ENCODE results near the gene ZSCAN26.

The ZSCAN26 gene

DNA sequence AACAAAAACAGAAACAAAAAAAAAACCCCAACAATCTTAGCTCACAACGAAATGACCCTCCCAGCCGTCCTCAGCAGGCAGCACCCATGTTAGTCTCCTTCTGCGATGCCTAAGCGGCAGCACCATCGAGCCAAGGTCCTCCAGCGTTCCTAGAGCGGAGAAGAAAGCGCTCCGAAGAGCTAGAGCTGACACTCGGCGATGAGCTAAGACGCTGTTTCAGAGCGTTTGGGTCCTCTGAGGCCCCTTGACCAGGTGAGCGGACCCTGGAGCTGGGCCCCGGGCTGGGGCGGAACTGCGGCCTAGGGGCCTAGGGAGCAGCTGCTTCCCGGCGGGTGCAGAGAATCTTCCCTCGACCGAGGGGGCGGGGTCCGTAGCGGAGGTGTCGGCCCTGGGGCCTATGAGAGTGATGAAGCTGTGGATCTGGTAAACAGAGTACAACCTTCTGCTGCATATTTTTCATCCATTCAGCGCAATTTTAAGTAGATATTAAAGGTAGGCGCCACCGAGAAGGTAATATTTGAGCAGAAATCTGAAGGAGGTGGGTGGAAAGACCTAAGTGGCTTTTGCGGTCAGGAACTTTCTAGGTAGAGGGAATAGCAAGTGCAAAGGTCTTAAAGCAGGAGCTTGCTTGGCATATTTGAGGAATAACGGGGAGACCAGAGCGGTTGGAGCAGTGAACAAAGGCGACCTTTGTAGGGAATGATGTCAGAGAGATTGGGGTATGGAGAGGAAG, at the start of gene ZSCAN26:
ZSCAN26 (plus strand) TSS at position 182 of the 733 bp plus-strand sequence. CDS start 4,777 bp downstream, outside the sequence.
- peak; percentile 46 for DNase-seq

DNA sequence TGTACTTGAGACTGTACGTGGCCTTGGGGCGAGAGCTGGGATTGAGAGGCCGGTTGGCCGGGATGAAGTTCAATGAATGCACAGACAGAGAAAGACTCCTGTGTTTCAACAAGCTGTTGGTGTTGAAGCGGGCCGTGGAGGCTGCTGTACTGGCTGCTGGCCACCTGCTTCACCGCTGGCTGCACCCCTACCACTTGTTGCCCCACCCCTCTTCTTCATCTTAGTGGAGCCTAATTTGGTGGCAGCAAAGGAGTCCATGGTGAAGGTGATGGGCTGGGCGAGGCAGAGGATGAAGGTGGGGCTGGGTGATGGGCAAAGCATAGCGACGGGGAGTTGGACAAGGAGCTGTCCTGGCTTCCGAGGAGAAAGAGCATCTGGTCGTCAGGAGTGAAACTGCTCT, 49.1 kb upstream of the ZSCAN26 start:
- DNase-seq = no peak

DNA sequence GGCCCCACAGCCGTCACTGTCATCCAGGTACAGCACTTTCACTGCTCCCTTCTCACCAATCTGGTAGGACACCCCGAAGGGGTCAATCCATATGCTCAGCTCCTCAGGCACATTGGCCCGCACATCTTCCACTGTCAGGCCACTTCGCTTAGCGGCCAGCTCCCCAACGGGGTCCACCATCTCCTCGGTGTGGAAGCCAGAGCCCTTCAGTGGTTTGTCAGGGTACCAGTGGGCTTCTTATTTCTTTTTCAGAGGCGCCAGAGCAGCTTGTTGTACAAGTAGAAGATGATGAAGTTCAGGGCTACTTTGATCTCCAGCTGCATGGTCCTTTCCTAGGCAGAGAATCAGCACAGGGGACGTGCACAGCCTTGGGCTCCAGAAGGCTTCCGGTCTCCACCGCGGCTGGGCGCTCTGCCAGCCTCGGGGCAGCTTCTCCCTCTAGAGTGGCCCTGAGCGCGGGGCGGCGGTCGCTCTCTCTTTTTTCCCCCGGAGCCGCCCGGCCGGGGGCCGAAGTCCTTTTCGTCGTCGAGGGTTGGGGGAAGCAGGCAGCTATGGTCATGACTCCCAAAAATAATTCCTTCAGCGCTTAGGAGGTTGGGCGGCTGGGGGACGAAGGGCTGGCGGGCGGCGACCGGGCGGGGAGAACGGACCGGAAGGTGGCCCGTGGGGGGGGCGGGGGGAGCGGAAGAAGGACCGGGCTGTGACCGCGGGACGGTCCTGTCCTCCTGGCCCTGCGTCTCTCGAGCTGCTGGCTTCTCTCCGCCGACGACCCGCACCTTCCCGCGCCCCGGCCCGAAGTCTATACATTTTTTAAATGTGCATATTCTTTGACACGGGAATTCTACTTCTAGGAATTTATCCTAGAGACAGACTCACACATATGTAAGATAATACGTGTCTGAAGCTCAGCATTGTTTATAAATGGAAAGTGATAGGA, 48.4 kb upstream of the ZSCAN26 start:
- DNase-seq = no peak

DNA sequence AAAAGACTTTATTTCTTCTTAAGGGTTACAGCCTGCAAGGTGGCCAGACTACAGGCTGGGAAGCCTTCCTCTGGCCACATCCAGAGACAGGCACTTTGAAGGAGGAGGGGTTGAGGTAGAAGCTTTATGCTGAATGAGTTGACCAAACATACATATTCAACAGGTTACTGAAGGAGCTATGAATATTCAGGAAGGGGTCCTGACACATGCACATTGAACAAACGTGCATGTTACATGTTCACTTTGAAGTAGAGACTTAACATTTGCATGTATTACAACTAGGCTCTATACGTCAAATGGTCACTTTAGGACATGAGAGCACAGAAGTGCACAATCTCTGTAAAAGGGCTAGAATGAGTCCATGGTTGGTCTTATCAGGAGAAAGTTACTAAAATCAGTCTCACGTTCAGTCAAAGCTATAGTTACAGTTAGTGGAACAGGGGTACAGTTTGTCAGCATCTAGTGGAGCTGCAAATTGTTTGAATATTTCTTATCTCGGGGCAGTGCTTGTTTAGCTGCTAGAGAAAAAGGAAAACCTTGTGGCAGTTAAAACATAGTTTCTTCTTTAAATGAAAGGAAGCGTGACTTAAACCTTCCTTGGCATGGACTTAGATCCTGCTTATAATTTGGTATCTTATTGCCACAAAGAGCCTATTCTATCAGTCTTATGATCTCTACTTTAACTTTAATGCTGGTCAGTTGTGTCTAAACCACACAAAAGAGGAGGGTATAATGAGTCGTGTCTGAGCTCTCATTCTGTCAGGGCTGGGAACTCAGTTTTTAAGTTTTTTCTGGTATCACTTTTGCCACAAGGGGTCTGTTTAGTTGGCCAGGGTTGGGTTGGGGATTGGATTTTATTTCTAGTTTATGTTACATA, 46.4 kb upstream of the ZSCAN26 start:
- no peak for DNase-seq

DNA sequence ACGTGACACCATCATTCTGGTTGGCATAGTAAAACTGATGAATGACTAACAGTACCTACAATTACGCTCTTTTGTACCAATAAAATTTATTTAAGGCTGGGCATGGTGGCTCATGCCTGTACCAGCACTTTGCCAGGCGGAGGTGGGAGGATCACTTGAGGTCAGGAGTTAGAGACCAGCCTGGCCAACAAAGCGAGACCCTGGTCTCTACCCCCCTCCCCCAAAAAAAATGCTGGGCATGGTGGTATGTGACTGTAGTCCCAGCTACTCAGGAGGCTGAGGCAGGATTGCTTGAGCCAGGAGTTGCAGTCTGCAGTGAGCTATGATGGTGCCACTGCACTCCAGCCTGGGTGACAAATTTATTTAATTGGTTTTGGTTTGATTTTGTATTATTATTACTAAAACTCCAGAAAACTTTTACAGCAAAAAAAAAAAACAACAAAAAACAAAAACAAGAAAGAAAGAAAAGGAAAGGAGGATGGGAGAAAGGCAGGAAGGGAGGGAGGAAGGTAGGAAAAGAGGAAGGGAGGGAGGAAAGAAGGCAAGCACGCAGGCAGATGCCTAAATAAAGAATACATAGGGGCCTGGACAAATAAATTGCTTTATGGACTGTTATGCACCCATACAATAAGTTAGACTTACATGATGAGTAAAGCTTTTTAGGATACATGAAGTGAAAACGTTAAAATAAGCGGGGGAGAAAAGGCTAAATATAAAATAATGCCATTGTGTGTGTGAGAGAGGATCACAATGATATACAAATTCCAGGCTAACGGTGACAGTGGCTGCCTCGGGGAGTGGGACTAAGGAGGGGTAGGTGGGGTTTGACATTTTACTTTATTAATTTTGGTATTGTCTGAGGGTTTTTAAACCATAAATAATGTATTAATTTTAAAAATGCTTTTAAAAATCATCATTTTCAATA, 42.5 kb upstream of the ZSCAN26 start:
- no peak for DNase-seq

DNA sequence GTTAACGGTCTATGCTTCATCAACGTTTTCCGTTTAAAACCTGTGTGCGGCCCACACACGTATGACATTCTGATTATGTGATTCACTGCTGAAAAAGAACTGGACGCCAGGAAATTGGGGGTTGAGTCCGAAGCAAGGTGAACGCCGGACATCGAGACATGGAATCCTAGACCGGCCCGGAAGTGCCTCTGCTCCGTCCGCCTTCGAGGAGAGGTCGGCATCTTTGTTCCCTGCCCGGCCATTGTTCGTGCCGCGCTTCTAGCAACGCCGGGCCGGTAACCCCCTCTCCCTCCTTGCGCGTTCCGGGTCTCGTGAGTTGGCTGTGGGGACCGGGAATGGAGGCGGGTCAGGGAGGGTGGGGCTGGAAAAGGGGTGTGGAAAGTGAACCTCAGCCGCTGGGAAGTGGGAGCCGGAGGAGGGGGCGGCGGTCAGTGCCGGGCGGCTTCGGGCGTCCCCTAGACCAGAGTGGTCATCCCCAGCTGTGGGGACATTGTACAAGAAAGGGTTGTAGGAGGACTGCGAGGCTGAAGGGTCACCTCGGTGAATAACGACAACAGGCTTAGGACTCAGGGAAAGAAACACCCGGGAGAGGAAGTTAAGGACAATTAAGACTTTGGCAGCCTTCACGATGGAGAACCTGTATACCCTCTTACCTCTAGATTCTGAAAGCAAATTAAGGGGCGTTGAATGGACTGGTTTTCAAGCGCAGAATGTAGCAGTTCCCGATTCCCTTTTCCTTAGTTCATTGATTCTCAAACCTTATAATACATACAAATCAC, 41.7 kb upstream of the ZSCAN26 start, which contains the start of gene ZSCAN9:
ZSCAN9 (plus strand) TSS at position 220 of the 779 bp plus-strand sequence. CDS start 1,810 bp downstream, outside the sequence.
- peak; percentile 33 for DNase-seq

DNA sequence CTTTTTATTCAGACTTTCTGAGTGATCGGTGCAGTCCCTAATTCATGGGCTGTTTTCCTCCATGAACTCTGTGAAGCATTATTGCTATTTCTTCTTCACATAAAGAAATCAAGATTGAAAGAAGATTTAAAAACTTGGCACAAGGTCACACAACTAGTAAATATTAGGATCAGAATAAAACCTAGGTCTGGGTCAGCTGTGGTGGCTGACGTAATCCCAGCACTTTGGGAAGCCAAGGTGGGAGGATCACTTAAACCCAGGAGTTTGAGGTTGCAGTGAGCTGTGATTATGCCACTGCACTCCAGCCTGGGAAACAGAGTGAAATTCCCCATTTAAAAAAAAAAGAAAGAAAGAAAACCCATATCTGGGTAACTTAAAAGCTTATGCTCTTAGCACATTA, 40.5 kb upstream of the ZSCAN26 start:
- no peak for DNase-seq

DNA sequence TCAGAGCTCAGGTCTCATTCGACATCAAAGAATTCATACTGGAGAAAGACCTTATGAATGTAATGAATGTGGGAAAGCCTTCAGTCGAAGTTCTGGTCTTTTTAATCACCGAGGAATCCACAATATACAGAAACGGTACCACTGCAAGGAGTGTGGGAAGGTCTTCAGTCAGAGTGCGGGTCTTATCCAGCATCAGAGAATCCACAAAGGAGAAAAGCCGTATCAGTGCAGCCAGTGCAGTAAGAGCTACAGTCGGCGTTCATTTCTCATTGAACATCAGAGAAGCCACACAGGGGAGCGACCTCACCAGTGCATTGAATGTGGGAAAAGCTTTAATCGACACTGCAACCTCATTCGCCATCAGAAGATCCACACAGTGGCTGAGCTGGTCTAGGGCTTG, 34.2 kb upstream of the ZSCAN26 start:
- DNase-seq = no peak

DNA sequence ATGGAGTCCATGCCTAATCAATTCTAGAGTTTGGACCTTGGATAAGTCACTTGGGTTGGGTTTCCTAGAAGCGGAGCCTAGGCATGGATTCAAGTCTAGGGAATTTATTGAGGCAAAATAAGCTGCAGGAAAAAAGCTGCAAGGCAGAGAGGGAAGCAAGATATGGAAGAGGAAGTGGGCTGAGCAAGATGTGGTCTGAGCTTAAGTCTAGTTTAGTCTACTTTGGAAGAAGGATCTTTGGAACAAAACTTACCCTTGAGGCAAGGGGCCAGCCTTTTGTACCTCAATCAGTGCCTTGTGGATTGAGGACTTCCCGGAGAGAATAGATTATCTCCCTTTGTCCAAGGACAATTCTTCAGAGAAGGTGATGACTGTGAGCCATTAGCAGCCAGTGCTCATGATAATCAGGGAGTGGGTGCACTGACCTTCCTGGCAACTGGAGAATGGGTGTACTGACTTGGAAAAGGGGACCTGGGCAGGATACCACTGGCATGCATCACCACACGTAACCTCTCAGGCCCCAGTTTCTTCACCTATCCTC, 31.0 kb upstream of the ZSCAN26 start:
- DNase-seq = no peak

DNA sequence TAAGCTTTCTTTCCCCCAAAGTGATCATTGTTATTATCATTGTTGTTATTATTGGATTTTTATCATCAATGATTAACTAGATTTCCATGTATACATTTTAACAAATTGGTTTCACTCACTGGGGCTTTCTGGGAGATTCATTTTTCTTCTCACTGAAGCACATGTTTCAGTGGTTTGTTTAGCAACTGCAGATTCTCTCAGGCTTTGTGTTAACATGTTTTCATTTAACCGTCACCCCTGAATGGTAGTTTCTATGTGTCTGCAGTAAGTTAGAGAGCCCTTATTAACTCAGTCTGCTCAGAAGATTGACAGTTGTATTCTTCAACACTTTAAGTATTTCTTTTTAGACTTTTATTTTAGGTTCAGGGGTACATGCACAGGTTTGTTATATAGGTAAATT, 27.3 kb upstream of the ZSCAN26 start:
- no peak for DNase-seq

DNA sequence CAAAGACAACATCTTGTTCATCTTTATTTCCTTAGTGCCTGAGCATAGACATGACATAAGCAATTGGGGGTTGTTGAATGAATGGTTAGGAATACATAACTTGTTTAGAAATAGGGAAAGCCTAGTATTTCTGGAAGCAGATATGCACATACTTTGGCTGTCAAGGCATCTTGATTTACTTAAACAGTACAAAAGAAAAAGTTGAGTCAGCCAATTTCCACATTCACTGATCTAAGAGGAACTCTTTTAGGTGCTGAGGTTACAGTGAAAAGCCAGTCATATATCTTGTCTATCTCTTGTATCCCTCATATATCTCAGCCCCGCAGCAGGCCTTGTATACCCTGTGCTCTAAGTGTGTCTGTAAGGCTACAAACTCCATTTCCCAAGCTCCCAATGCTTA, 26.5 kb upstream of the ZSCAN26 start:
- no peak for DNase-seq

DNA sequence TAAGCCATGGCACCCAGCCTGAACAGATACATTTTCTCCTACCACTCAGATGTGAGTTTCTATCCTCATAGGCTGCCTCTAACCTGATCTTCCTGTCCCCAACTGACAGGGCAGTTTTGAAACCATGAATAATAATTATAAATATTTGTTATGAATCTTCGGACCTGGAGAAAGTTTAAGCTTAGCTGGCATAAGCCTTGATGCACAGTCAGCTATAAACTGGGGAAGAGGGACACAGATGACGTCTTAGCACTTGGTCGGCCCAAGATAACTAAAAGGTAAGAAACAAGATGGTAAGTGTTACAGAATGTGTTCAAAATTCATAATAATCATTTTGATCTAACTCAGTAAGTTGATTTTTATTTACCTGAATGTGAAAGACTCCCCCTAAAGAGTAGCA, 23.0 kb upstream of the ZSCAN26 start:
- no peak for DNase-seq

DNA sequence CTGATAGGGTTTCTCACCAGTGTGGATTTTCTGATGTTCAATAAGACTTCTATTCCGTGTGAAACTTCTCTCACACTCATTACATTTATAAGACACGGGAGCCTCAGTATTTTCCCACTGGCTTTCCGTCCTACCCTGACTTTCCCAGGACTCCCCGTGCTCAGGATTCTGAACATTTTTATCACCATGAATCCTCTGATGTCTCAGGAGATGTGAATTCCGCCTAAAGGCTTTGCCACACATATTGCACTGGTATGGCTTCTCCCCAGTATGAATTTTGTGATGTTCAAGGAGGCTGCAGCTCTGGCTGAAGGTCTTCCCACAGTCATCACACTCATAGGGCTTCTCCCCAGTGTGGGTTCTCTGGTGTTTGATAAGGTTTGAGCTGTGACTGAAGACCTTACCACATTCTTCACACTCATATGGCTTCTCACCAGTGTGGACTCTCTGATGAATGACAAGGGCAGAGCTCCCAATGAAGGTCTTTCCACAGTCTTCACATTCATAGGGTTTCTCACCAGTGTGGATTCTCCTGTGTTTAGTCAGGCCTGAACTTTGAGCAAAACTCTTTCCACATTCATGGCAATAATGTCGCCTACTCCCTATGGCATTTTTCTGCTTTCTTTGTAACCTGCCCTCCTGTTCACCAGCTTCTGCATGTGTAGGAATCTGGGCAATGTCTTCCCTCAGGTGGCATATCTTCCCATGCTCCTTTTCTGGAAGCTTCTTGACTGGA, 21.6 kb upstream of the ZSCAN26 start:
- no peak for DNase-seq

DNA sequence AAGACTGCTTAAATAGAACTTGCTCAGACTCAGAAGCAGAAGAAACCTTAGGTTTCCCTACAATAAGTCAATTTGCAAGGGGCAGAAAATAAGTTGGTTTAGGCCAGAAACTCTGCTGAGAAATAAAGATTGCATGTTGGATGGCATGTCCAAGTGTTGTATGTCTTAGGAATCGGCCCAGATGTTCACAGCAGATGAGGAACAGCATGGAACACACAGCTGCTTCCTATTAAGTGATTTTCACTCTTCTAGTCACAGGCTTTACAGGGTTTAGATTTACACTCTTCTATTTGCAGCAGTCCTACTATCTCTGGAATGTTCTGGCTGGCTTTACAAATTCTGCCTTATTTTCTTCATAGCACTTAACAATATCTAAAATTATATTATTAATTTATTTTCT, 18.0 kb upstream of the ZSCAN26 start:
- DNase-seq = no peak

DNA sequence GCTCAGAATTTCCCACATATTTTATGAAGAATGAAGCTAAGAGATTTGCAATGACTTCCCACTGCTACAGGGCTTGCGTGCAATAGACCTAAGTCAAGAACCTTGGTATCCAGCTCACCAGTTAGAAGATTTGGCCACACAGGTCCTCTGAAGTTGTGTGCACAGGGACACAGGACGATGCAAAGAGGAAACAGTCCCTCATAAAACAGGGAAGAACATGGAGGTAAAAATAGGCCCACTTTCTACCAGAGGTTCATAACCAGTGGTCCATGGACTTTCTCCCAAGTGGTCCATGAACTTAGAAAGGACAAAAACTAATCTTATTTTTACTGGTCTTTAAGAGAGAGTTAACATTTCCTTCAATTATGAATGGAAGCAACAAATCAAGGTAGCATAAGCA, 16.2 kb upstream of the ZSCAN26 start:
- DNase-seq = no peak

DNA sequence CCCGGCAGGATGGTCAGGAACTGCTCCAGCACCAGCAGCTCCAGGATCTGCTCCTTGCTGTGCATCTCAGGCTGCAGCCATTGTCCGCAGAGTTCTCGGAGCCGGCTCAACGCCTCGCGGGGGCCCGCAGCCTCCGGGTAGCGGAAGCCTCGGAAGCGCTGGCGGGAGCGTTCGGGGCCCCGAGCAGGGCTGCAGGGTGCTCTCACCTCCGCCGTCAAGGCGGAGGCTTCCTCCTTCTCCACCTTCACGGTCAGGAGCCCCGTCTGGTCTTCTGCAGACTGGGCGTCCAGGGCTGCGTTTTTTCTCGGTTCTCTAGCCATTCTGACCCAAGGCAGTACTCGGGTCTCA, 15.3 kb upstream of the ZSCAN26 start:
- no peak for DNase-seq

DNA sequence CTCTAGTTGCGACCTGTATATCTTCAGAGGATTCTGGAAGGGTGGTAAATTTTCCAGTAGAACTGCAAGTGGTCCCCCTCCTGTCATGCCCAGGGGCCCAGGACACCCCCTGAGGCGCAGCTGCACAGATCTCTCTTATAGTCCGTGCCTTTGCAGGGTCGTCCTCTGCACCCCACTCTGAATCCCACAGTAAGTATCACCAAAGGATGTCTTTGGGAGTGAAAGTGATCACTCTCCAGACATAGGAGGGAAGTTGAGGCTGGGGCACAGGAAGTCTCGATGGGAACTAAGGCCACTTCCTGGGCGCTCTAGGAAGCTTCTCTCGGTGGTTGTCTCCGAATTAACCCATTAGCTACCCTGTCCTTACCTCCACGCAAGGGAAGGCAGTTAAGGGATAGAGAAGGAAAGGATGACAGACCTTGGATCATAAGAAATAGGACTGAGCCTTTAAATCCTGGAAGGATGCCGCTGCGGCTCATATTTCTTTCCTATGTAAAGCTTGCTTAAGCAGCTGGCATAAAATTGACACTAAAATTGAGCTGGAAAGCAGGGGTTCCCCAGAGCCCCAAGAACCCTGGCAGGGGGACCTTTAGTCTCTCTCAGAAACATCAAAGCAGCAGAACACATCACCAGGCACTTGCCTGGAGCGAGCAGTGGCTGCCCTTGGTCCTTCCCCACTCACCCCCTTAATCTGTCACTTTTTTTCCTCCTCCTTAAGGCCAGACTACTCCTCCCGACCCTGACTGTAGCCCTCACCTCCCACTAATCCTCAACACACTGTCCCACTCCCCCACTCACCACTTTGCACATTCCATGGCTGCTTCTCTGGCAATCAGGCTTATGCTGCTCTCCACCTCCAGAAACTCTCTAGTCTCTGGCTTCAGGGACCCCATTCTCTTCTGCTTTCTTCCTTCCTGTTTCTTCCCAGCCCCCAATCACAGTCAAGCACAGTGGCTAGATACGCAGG, 14.7 kb upstream of the ZSCAN26 start, which contains the start of gene ZKSCAN4:
ZKSCAN4 (minus strand) TSS at position 261 of the 967 bp plus-strand sequence. CDS start 289 bp downstream, outside the sequence.
- DNase-seq = peak; percentile 33

DNA sequence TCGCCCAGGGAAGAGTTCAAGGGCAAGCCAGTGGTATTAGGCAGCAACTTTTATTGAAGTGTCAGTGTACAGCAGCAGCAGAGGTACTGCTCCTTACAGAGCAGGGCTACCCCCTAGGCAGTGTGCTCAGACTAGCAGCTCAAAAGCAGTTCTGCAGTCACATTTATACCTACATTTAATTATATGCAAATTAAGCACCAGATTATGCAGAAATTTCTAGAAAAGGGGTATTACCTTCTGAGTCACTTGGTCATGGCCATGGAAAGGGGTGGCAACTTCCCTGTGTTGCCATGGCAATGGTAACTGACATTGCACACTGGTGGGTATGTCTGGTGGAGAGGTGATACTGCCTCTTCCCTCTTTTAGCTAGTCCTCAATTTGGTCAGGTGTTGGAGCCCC, 12.8 kb upstream of the ZSCAN26 start:
- no peak for DNase-seq

DNA sequence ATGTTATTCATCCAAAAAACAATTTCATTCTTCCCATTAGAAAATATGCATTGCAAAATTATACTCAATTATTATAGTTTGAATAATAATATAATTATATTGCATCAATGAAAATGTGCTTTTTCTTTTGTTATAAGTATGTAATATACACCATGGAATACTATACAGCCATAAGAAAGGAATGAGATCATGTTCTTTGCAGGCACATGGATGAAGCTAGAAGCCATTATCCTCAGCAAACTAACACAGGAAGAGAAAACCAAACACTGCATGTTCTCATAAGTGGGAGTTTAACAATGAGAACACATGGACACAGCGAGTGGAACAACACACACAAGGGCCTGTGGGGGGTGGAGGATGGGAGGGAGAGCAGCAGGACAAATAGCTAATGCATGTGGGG, 9.9 kb upstream of the ZSCAN26 start:
- DNase-seq = no peak

All from NCI-H1436 treated with DMSO at 0.1 percent for 48 hours (cell line).